T-cell (primary cell): ENCODE data around the gene EHBP1L1. TPM values are rescaled to one million over a fixed set of nuclear protein-coding genes. Genes with fewer than 3 reads are reported as not detected.

Experiments used
- ATAC-seq, 4 experiments: fragments of 200-7000 bp in 3 of 4; fragments of 150-1000 bp in 1 of 4; cut with Tn5 transposase; replicated peaks in 1 of 4; 1 replicate in 3 of 4; 2 replicates in 1 of 4; pipeline ENCODE4 v1.10.0; 2021; ENCODE audit warnings: moderate library complexity in 3 of 4, mild to moderate bottlenecking in 2 of 4, moderate number of reproducible peaks in 1 of 4
- CTCF ChIA-PET, 2 donors: fragments of 300-600 bp; sonication (Branson Sonifier 250); formaldehyde crosslinking; loops; one replicate each; lab custom pipeline; 2022; ENCODE audit warnings: antibody characterized with exemption in 2 of 2; lab: Charles Lee
- POLR2A ChIA-PET, 2 donors: fragments of 300-600 bp; sonication (Branson Sonifier 250); formaldehyde crosslinking; loops; one replicate each; lab custom pipeline; 2022; ENCODE audit warnings: antibody characterized with exemption in 2 of 2; lab: Charles Lee
- DNase-seq, 35 experiments: peaks; one replicate each; pipeline versions ENCODE4 v3.0.0 to v3.0.0-alpha.2; 2013 to 2023
- H3K27ac ChIP-seq: one replicate; pipeline ENCODE4 v1.5.1; 2013; ENCODE audit warnings: low read length
- H3K27me3 ChIP-seq, 2 experiments: replicated peaks in 1 of 2; 1 replicate in 1 of 2; 2 replicates in 1 of 2; pipeline versions ENCODE4 v1.6.1 to v1.7.0; 2013; ENCODE audit warnings: low read length in 1 of 2, mixed read lengths in 1 of 2; ENCODE audit not compliant: control insufficient read depth in 2 of 2, insufficient read depth in 2 of 2; ENCODE audit errors: extremely low read depth in 1 of 2
- H3K36me3 ChIP-seq, 2 donors: 1 replicate in 1 of 2; 2 replicates in 1 of 2; pipeline versions ENCODE4 v1.6.1 to v1.7.0; 2013; ENCODE audit warnings: low read length in 1 of 2; ENCODE audit not compliant: control insufficient read depth in 2 of 2, insufficient read depth in 1 of 2; ENCODE audit errors: extremely low read depth in 1 of 2
- H3K4me1 ChIP-seq, 2 experiments: 1 replicate in 1 of 2; 2 replicates in 1 of 2; pipeline versions ENCODE4 v1.6.1 to v1.7.0; 2013; ENCODE audit warnings: low read length in 2 of 2, mixed read lengths in 1 of 2; ENCODE audit not compliant: insufficient read depth in 2 of 2, control insufficient read depth in 1 of 2; ENCODE audit errors: extremely low read depth in 1 of 2
- H3K4me3 ChIP-seq, 2 donors: 1 replicate in 1 of 2; 2 replicates in 1 of 2; pipeline versions ENCODE4 v1.5.1 to v1.7.0; 2013; ENCODE audit warnings: mild to moderate bottlenecking in 2 of 2, low read length in 1 of 2, moderate library complexity in 1 of 2; ENCODE audit not compliant: control insufficient read depth in 1 of 2; ENCODE audit errors: extremely low read depth in 1 of 2
- H3K9me3 ChIP-seq: 2 replicates; pipeline ENCODE4 v1.7.0; 2013
- H3K27ac Mint-ChIP-seq, 2 donors: one replicate each; pipeline ENCODE4 v1.8.0; 2020 to 2021; ENCODE audit warnings: mild to moderate bottlenecking in 2 of 2, mixed read lengths in 2 of 2
- H3K27me3 Mint-ChIP-seq, 2 donors: one replicate each; pipeline ENCODE4 v1.8.0; 2021 to 2022; ENCODE audit warnings: mixed read lengths in 2 of 2
- H3K36me3 Mint-ChIP-seq: one replicate; pipeline ENCODE4 v1.8.0; 2021; ENCODE audit warnings: mixed read lengths
- H3K4me1 Mint-ChIP-seq, 3 donors: one replicate each; pipeline ENCODE4 v1.8.0; 2020 to 2022; ENCODE audit warnings: mixed read lengths in 3 of 3, mild to moderate bottlenecking in 1 of 3
- H3K4me3 Mint-ChIP-seq, 3 donors: one replicate each; pipeline ENCODE4 v1.8.0; 2020 to 2022; ENCODE audit warnings: mild to moderate bottlenecking in 3 of 3, mixed read lengths in 3 of 3, moderate library complexity in 3 of 3
- H3K9me3 Mint-ChIP-seq, 3 donors: one replicate each; pipeline ENCODE4 v1.8.0; 2020 to 2022; ENCODE audit warnings: mixed read lengths in 3 of 3
- WGBS: methylation state at CpG from one replicate; pipeline ENCODE4 v1.1.5; 2013; ENCODE audit warnings: missing lambda C conversion rate; ENCODE audit not compliant: insufficient coverage; 5-methylcytosine and 5-hydroxymethylcytosine counted together
- total RNA-seq, 35 experiments: library from RNA in 6 of 35; stranded (reverse) in 6 of 35; fragments of 120-200 nt in 1 of 35; gene quantifications; one replicate each; pipeline versions ENCODE4 v1.2.1 to v1.2.4 and lab custom pipeline; 2013 to 2026

EHBP1L1 gene
- total RNA-seq, 5 donors from 2014 or later (not counting 1 experiment from before 2014, with no cell fraction given), result 115 to 170 (median 150) TPM

- peak overlapping the region; percentile 100 for H3K27ac ChIP-seq
- ChIA-PET POLR2A (interaction anchor here (0.8 to 3.2 kb wide), 2 partner anchors 12 to 17 kb away, joined by 4 to 21 read pairs; no protein-coding TSS in a partner anchor), CTCF (interaction anchor here in 1 of 2 donors (2.3 kb wide), 1 partner anchor 12 kb away, joined by 13 read pairs; no protein-coding TSS in a partner anchor)
- H3K9me3 Mint-ChIP-seq, result no peaks in the 10 kb centered on the region
- H3K36me3 ChIP-seq, result peaks cover 18 to 59% of the 10 kb centered on the region in 2 donors
- H3K36me3 Mint-ChIP-seq, result peaks cover 20% of the 10 kb centered on the region
- H3K27me3 Mint-ChIP-seq, result no peaks in the 10 kb centered on the region
- H3K4me3 ChIP-seq, result peak overlapping the region; percentile 66 to 93
- peak overlapping the region; percentile 94 to 96 for H3K27ac Mint-ChIP-seq
- H3K9me3 ChIP-seq, result no peaks in the 10 kb centered on the region
- no peaks in the 10 kb centered on the region for H3K27me3 ChIP-seq
- ATAC-seq, result peak in 2 of 4 experiments; percentile 16 to 30
- peaks cover 57 to 63% (median 58%) of the 10 kb centered on the region in 3 donors for H3K4me1 Mint-ChIP-seq
- 6% methylated on average over 34 of the region's 35 CpGs for WGBS
- peaks cover 21 to 77% of the 10 kb centered on the region in 2 experiments for H3K4me1 ChIP-seq
- peak in 32 of 35 experiments; percentile 28 to 70 (median 48) for DNase-seq
- peak overlapping the region; percentile 89 to 95 (median 92) for H3K4me3 Mint-ChIP-seq
These were observed 64.8 kb downstream of the EHBP1L1 start for GRCh38 chr11:65640483-65641296.

GRCh38 chr11:65641297-65642013, 65.6 kb downstream of the EHBP1L1 start:
- Histone ChIP-seq H3K4me1 (peaks cover 21 to 77% of the 10 kb centered on the region in 2 experiments), H3K36me3 (peaks cover 14 to 59% of the 10 kb centered on the region in 2 donors), H3K9me3 (no peaks in the 10 kb centered on the region), H3K27ac (peak overlapping the region; percentile 100), H3K4me3 (peak overlapping the region; percentile 66 to 93), H3K27me3 (no peaks in the 10 kb centered on the region)
- no peaks in the 10 kb centered on the region for H3K27me3 Mint-ChIP-seq
- ATAC-seq (no peak), DNase-seq (no peak)
- peak overlapping the region; percentile 84 to 94 for H3K27ac Mint-ChIP-seq
- no peaks in the 10 kb centered on the region for H3K9me3 Mint-ChIP-seq
- CTCF ChIA-PET, result no interaction called here
- 66% methylated on average over 9 of the region's 16 CpGs for WGBS
- H3K4me3 Mint-ChIP-seq, result peak overlapping the region; percentile 78 to 92 (median 89)
- POLR2A ChIA-PET, result no interaction called here
- peaks cover 21% of the 10 kb centered on the region for H3K36me3 Mint-ChIP-seq
- H3K4me1 Mint-ChIP-seq, result peaks cover 58 to 63% (median 58%) of the 10 kb centered on the region in 3 donors

Other genes starting within 250 kb of the EHBP1L1 start
- gene DPF2, start 242.2 kb upstream of the EHBP1L1 start, total RNA-seq, result 10 to 100 TPM; 57.9 to 95.4 (median 91.7) TPM
- gene TIGD3, start 221.3 kb upstream of the EHBP1L1 start, total RNA-seq, result 1 to 10 TPM in 2 of 5 donors, under 1 TPM in 3; 0.48 to 1.3 (median 0.92) TPM
- 10 to 100 TPM; 18.7 to 72.2 (median 22.6) TPM for gene SLC25A45, start 193.4 kb upstream of the EHBP1L1 start, total RNA-seq
- 10 to 100 TPM; 35.6 to 79.1 (median 77.8) TPM for gene FRMD8, start 189.4 kb upstream of the EHBP1L1 start, total RNA-seq
- 1,000 to 10,000 TPM in 1 of 5 donors, 100 to 1,000 TPM in 4; 368 to 1,017 (median 906) TPM for gene NEAT1, start 153.3 kb upstream of the EHBP1L1 start, total RNA-seq
- over 10,000 TPM; 21,382 to 33,585 (median 22,045) TPM for gene MALAT1, start 77.0 kb upstream of the EHBP1L1 start, total RNA-seq
- gene SCYL1, start 51.0 kb upstream of the EHBP1L1 start, total RNA-seq, result 10 to 100 TPM; 66.4 to 96.8 (median 76.8) TPM
- gene LTBP3, start 17.7 kb upstream of the EHBP1L1 start, total RNA-seq, result 100 to 1,000 TPM; 200 to 364 (median 284) TPM
- gene ZNRD2, start 5.6 kb upstream of the EHBP1L1 start, total RNA-seq, result 10 to 100 TPM; 32.5 to 36.9 (median 34.5) TPM
- 10 to 100 TPM; 36.3 to 72.9 (median 69.3) TPM for gene FAM89B, start 3.5 kb upstream of the EHBP1L1 start, total RNA-seq
- gene KCNK7, start 19.7 kb downstream of the EHBP1L1 start, total RNA-seq, result 1 to 10 TPM; 2.3 to 8.0 (median 3.6) TPM
- 100 to 1,000 TPM in 2 of 5 donors, 10 to 100 TPM in 3; 60.8 to 110 (median 84.0) TPM for gene MAP3K11, start 38.2 kb downstream of the EHBP1L1 start, total RNA-seq
- 10 to 100 TPM; 54.2 to 74.7 (median 66.8) TPM for gene PCNX3, start 39.7 kb downstream of the EHBP1L1 start, total RNA-seq
- gene SIPA1, start 62.0 kb downstream of the EHBP1L1 start, total RNA-seq, result 100 to 1,000 TPM; 179 to 285 (median 200) TPM
- 100 to 1,000 TPM; 155 to 302 (median 172) TPM for gene RELA, start 86.9 kb downstream of the EHBP1L1 start, total RNA-seq
- 100 to 1,000 TPM in 4 of 5 donors, 10 to 100 TPM in 1; 99.9 to 111 (median 104) TPM for gene KAT5, start 136.2 kb downstream of the EHBP1L1 start, total RNA-seq
- 10 to 100 TPM; 35.8 to 77.4 (median 70.7) TPM for gene RNASEH2C, start 144.7 kb downstream of the EHBP1L1 start, total RNA-seq
- 10 to 100 TPM; 17.7 to 31.6 (median 30.1) TPM for gene AP5B1, start 204.9 kb downstream of the EHBP1L1 start, total RNA-seq
- under 1 TPM in 2 of 5 donors, not detected in 3; 0.12 to 0.13 TPM for gene OVOL1, start 211.0 kb downstream of the EHBP1L1 start, total RNA-seq